Umbilical cord (tissue), 2 donors: ENCODE data around the gene CDK13. TPM values are rescaled to one million over a fixed set of nuclear protein-coding genes. Genes with fewer than 3 reads are reported as not detected.
"Not testable (repeated sequence)": the region's sequence is repeated elsewhere in the genome, so short reads cannot be mapped to it uniquely, and the experiment has no call there.

Source experiments
- DNase-seq: peaks from one replicate; pipeline ENCODE4 v3.0.0-alpha.2; 2015; ENCODE audit warnings: low spot score
- total RNA-seq: library from RNA; depleted of rRNA; stranded (reverse); fragments of >200 nt; gene quantifications from one replicate; pipeline ENCODE4 v1.2.3, GENCODE V29; 2014; ENCODE audit warnings: low replicate concordance; ENCODE audit not compliant: insufficient read depth

Gene CDK13
- total RNA-seq, 1 donor from 2014 or later, result 133 TPM

- DNase-seq, result peak; percentile 18
These were observed 147.7 kb downstream of the CDK13 start for GRCh38 chr7:40097728-40098127.

GRCh38 chr7:40098810-40099209 is 148.8 kb downstream of the CDK13 start:
- no peak for DNase-seq

GRCh38 chr7:40099837-40100236 is 149.8 kb downstream of the CDK13 start:
- DNase-seq, result no peak

DNA sequence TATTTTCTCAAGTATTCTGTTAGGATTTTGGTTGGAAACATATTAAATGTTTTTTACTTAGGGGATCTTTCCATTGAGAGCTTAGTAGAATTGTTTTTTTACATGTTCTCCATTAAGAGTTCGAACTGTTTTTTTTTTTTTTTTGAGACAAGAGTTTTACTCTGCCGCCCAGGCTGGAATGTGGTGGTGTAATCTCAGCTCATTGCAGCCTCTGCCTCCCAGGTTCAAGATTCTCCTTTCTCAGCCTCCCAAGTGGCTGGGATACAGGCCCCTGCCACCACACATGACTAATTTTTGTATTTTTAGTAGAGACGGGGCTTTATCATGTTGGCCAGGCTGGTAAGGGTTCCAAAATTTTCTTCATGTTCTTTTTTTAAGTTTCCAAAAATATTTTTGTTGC is 151.1 kb downstream of the CDK13 start:
- no peak for DNase-seq

GRCh38 chr7:40102897-40103296 is 152.8 kb downstream of the CDK13 start:
- no peak for DNase-seq

DNA sequence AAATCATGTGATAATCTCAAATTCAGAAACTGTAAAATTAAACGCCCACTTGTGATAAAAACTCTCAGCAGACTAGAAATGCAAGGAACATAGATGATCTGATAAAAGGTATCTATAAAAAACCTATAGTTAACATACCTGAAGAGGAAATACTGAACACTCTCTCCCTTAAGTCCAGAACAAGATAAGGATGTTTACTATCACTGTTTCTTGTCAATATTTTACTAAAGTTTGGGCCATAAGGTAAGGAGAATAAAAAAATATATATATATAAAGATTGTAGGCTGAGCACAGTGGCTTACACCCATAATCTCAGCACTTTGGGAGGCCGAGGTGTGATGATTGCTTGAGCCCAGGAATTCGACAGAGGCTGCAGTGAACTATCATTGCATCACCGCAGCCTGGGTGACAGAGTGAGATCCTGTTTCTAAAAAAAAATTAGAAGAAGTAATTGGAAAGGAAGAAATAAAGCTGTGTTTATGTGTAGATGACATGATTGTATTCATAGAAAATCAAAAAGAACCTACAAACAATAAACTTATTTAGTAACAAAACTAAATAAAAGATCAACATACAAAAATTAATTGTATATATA is 155.9 kb downstream of the CDK13 start:
- no peak for DNase-seq

- no peak for DNase-seq
These were observed 165.9 kb downstream of the CDK13 start for GRCh38 chr7:40115936-40116335.

DNA sequence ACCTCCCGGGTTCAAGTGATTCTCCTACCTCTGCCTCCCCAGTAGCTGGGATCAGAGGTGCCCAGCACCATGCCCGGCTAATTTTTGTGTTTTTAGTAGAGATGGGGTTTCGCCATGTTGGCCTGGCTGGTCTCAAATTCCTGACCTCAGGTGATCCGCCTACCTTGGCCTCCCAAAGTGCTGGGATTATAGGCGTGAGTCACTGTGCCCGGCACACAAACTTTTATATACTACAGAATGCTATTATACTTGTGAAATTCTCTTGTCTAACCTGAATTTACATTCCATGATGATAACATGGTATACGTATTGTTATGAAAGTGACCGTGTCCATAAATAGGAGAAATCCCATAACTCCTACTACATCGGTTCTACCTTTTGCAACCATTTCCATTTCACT is 167.1 kb downstream of the CDK13 start:
- not testable (repeated sequence) for DNase-seq

DNA sequence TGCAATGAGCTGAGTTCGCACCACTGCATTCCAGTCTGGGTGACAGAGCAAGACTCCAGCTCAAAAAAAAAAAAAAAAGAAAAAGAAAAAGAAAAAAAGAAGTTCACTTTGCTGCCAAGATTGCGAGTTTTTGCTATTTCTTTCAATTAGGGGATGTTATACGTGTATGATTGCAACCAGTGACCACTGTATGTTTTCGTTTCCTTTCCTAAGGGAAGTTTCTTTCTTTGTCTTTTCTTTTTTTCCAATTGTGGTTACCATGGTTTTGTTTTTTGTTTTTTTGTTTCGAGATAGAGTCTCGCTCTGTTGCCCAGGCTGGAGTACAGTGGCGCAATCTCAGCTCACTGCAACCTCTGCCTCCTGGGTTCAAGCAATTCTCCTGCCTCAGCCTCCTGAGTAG is 168.1 kb downstream of the CDK13 start:
- DNase-seq, result not testable (repeated sequence)

GRCh38 chr7:40120020-40120419 is 170.0 kb downstream of the CDK13 start:
- no peak for DNase-seq

GRCh38 chr7:40122100-40122939 is 172.3 kb downstream of the CDK13 start:
- not testable (repeated sequence) for DNase-seq

DNA sequence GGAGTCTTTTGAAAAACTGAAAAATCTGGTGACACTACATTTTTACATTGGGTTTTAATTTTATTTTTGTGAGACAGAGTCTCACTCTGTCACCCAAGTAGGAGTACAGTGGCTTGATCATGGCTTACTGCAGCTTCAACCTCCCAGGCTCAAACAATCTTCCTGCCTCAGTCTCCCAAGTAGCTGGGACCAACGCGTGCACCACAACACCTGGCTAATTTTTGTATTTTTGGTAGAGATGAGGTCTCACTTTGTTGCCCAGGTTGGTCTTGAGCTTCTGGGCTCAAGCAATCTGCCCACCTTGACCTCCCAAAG is 172.8 kb downstream of the CDK13 start:
- no peak for DNase-seq

- peak; percentile 14 for DNase-seq
These were observed 183.7 kb downstream of the CDK13 start for GRCh38 chr7:40133561-40134427.

DNA sequence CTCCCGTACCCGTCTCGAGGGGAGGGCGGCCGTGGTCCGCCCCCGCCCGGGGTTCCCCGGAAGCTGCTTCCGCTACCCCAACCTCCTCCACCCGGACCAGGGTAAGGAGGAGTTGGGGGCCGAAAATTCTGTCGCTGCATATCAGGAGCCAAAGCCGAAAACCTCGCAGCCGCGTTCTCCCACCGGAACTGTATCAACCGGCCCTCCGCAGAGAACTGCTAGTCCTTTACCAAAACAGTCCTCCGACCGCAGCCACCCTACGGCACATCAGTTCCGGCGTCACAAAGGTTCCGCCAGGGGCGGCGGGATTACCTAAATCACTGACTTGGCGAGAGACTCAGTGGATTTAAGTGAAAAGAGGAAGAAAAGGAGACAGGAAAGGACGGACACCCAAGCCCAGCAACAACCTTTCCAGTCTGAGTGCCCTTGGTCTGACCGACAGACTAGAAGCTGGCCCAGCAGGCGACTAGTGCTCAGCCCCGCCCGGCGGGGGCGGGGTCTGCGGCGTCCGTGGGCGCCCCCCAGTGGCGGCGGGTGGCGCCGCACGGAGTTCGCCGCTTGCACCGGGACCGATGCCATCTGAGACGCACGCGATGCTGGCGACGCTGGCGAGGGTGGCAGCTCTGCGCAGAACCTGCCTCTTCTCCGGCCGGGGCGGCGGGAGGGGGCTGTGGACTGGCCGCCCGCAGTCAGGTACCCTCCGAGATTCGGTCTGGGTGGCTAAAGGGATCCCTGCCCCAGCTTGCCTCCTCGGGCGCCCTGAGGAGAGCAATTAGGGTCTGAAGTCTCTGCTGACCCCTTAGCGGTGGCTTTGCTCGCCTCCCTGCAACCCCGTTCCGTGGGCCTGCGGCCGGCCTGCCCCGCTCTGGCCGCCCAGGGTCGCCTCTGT is 184.6 kb downstream of the CDK13 start, which contains the start of the genes MPLKIP and SUGCT:
Gene MPLKIP, minus strand, starts transcription at position 195 of the 889 bp plus-strand sequence. Its CDS starts 55 bp downstream, at position 140.
Gene SUGCT, plus strand, starts transcription at position 578 of the 889 bp plus-strand sequence.
- DNase-seq, result peak; percentile 87

GRCh38 chr7:40135317-40135610 is 185.2 kb downstream of the CDK13 start:
- peak; percentile 19 for DNase-seq

DNA sequence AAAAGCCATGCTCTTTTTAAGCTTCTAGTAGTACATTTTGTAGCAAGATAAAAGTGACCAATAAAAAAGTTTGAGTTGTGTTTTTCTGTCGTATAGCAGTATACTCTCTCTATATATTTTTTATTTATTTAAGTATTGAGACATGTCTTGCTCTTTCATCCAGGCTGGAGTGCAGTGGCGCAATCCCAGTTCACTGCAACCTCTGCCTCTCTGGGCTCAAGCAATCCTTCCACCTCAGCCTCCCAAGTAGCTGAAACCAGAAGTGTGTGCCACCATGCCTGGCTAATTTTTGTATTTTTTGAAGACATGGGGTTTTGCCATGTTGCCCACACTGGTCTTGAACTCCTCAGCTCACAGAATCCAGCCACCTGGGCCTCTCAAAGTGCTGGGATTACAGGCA is 187.5 kb downstream of the CDK13 start:
- no peak for DNase-seq

DNA sequence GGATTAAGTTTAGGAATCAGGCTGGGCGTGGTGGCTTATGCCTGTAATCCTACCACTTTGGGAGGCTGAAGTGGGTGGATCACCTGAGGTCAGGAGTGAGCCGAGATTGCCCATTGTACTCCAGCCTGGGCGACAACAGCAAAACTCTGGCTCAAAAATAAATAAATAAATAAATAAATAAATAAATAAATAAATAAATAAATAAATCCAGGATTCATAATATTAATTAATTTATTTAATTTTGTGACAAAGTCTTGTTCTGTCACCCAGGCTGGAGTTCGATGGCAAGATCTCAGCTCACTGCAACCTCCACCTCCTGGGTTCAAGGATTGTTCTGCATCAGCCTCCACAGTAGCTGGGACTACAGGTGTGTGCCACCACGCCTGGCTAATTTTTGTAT is 188.9 kb downstream of the CDK13 start:
- DNase-seq, result no peak

DNA sequence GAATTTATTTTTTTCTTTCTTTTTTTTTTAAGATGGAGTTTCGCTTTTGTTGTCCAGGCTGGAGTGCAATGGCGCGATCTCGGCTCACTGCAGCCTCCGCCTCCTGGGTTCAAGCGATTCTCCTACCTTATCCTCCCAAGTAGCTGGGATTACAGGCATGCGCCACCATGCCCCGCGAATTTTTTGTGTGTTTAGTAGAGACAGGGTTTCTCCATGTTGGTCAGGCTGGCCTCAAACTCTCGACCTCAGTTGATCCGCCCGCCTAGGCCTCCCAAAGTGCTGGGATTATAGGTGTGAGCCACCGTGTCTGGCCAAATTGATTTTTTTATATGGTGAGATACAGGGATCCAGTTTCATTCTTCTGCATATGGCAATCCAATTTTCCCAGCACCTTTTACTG is 189.8 kb downstream of the CDK13 start:
- DNase-seq, result not testable (repeated sequence)

- DNase-seq, result not testable (repeated sequence)
These were observed 191.9 kb downstream of the CDK13 start for GRCh38 chr7:40141916-40142315.

- DNase-seq, result not testable (repeated sequence)
These were observed 195.6 kb downstream of the CDK13 start for GRCh38 chr7:40145596-40146130.
